DMS114 treated with DMSO at 0.1 percent for 48 hours (cell line): ENCODE measurements around the gene TRAPPC12.
"Not testable (repeated sequence)": the region's sequence is repeated elsewhere in the genome, so short reads cannot be mapped to it uniquely, and the experiment has no call there.

Experiments used
- DNase-seq: peaks from one replicate; lab custom pipeline; 2025; ENCODE audit not compliant: unreplicated experiment; lab: John Stamatoyannopoulos, UW

The TRAPPC12 gene

GRCh38 chr2:3498783-3499394, 119.4 kb downstream of the TRAPPC12 start:
- DNase-seq = no peak

- DNase-seq = no peak
These were observed 120.9 kb downstream of the TRAPPC12 start for GRCh38 chr2:3500326-3500899.

GRCh38 chr2:3503046-3503445, 123.6 kb downstream of the TRAPPC12 start:
- DNase-seq = no peak

- DNase-seq = no peak
These were observed 124.0 kb downstream of the TRAPPC12 start for GRCh38 chr2:3503483-3503882.

GRCh38 chr2:3504741-3505140, 125.2 kb downstream of the TRAPPC12 start:
- no peak for DNase-seq

- no peak for DNase-seq
These were observed 126.3 kb downstream of the TRAPPC12 start for GRCh38 chr2:3505771-3506170.

GRCh38 chr2:3512086-3512485, 132.6 kb downstream of the TRAPPC12 start:
- no peak for DNase-seq

- no peak for DNase-seq
These were observed 133.7 kb downstream of the TRAPPC12 start for GRCh38 chr2:3513026-3513810.

- not testable (repeated sequence) for DNase-seq
These were observed 135.9 kb downstream of the TRAPPC12 start for GRCh38 chr2:3515438-3515837.

- no peak for DNase-seq
These were observed 137.3 kb downstream of the TRAPPC12 start for GRCh38 chr2:3516831-3517230.

- no peak for DNase-seq
These were observed 138.5 kb downstream of the TRAPPC12 start for GRCh38 chr2:3517948-3518495.

- DNase-seq = peak; percentile 88
These were observed 139.2 kb downstream of the TRAPPC12 start for GRCh38 chr2:3518496-3519254.

GRCh38 chr2:3519255-3520205, 140.0 kb downstream of the TRAPPC12 start, which contains the start of gene ADI1:
ADI1 (minus strand) TSS chr2:3519531; CDS start chr2:3519487, 44 bp downstream.
- DNase-seq = peak; percentile 36

GRCh38 chr2:3520591-3520990, 141.1 kb downstream of the TRAPPC12 start:
- no peak for DNase-seq

- no peak for DNase-seq
These were observed 143.5 kb downstream of the TRAPPC12 start for GRCh38 chr2:3522961-3523421.

- DNase-seq = no peak
These were observed 144.1 kb downstream of the TRAPPC12 start for GRCh38 chr2:3523551-3524041.

- no peak for DNase-seq
These were observed 147.4 kb downstream of the TRAPPC12 start for GRCh38 chr2:3526871-3527270.

GRCh38 chr2:3527886-3528785, 148.6 kb downstream of the TRAPPC12 start:
- DNase-seq = no peak
